A549 treated with Mapracorat at 1 μM for 4 hours (cell line): Measurements from ENCODE around the gene GDPD1. TPM values are rescaled to one million over a fixed set of nuclear protein-coding genes. Genes with fewer than 3 reads are reported as not detected.

ENCODE experiments used
- total RNA-seq: library from RNA; stranded (reverse); fragments of 200-300 nt; extraction: Qiagen RNA extraction; gene quantifications from 5 replicates; pipeline ENCODE4 v1.2.3, GENCODE V29; 2022

Gene GDPD1
- total RNA-seq: 0.35 to 0.76 TPM (median 0.60 TPM) in 5 replicates

GRCh38 chr17:59220328-59221158, at the start of gene GDPD1:
TSS of gene GDPD1 (plus strand) at chr17:59220511. CDS start at chr17:59220610, 99 bp downstream.

Other genes starting within 250 kb of the GDPD1 start
- gene TRIM37, start 113.6 kb upstream of the GDPD1 start, total RNA-seq: 18.0 to 22.6 TPM (median 21.8 TPM) in 5 replicates
- 93.4 to 163 TPM (median 96.5 TPM) in 5 replicates for gene SKA2, start 65.3 kb upstream of the GDPD1 start, total RNA-seq
- 43.1 to 58.7 TPM (median 58.2 TPM) in 5 replicates for gene PRR11, start 64.8 kb upstream of the GDPD1 start, total RNA-seq
- gene SMG8, start 10.5 kb upstream of the GDPD1 start, total RNA-seq: 26.2 to 28.8 TPM (median 27.1 TPM) in 5 replicates
- gene YPEL2, start 111.1 kb downstream of the GDPD1 start, total RNA-seq: 1.6 to 3.4 TPM (median 2.9 TPM) in 5 replicates